ENCODE results near the gene RIPK3. TPM values are rescaled to one million over a fixed set of nuclear protein-coding genes. Genes with fewer than 3 reads are reported as not detected.
"Not testable (repeated sequence)": the region's sequence is repeated elsewhere in the genome, so short reads cannot be mapped to it uniquely, and the experiment has no call there.

Gene RIPK3
- total RNA-seq, 1 donor from 2014 or later: 38.9 TPM

GRCh38 chr14:24372701-24373416 is 33.1 kb upstream of the RIPK3 start:
- Mint-ChIP-seq H3K4me3 (no peak overlapping the region), H3K36me3 (ENCODE audit: low read depth) (no peaks in the 10 kb centered on the region), H3K4me1 (peaks cover 10% of the 10 kb centered on the region), H3K9me3 (no peaks in the 10 kb centered on the region), H3K27me3 (peaks cover 2% of the 10 kb centered on the region), H3K27ac (no peak overlapping the region)
- no peak for ATAC-seq (ENCODE audit: low read depth)
- POLR2A ChIA-PET: interaction anchor here (0.5 to 3.7 kb wide), 3 partner anchors 19 to 58 kb away, joined by 3 to 22 read pairs (median 3); partner anchors contain the start of genes CBLN3 and KHNYN
- CTCF ChIA-PET: interaction anchor here (1.0 kb wide), 1 partner anchor 40 kb away, joined by 3 read pairs; no protein-coding TSS in a partner anchor
- DNase-seq: no peak
- TF ChIP-seq CTCF (IDR thresholded peaks at IDR 0.05): no peak
- intact Hi-C loops (cut with micrococcal nuclease): no loop called here

GRCh38 chr14:24371605-24372004 is 31.8 kb upstream of the RIPK3 start:
- H3K36me3 Mint-ChIP-seq (ENCODE audit: low read depth); H3K9me3 Mint-ChIP-seq; ATAC-seq (ENCODE audit: low read depth); H3K27me3 Mint-ChIP-seq; DNase-seq; H3K27ac Mint-ChIP-seq; intact Hi-C loops (cut with micrococcal nuclease); H3K4me3 Mint-ChIP-seq: not testable (repeated sequence)
- POLR2A ChIA-PET: interaction anchor here (0.7 to 3.7 kb wide), 4 partner anchors 33 to 129 kb away, joined by 3 to 22 read pairs (median 3); partner anchors contain the start of genes CBLN3, KHNYN and TINF2
- peaks cover 21% of the 10 kb centered on the region for H3K4me1 Mint-ChIP-seq
- CTCF ChIA-PET: interaction anchor here (1.4 kb wide), 1 partner anchor 38 kb away, joined by 3 read pairs; no protein-coding TSS in a partner anchor

GRCh38 chr14:24370748-24371147 is 31.0 kb upstream of the RIPK3 start:
- peaks cover 2% of the 10 kb centered on the region for H3K27me3 Mint-ChIP-seq
- no peak for DNase-seq
- H3K4me1 Mint-ChIP-seq: peaks cover 25% of the 10 kb centered on the region
- no peak overlapping the region for H3K27ac Mint-ChIP-seq
- no peaks in the 10 kb centered on the region for H3K36me3 Mint-ChIP-seq (ENCODE audit: low read depth)
- TF ChIP-seq CTCF (IDR thresholded peaks at IDR 0.05): no peak
- no peak overlapping the region for H3K4me3 Mint-ChIP-seq
- POLR2A ChIA-PET: interaction anchor here (1.5 to 3.7 kb wide), 2 partner anchors 32 to 60 kb away, joined by 3 to 22 read pairs; partner anchors contain the start of genes CBLN3 and KHNYN
- CTCF ChIA-PET: interaction anchor here (0.6 to 1.5 kb wide), 4 partner anchors 19 to 60 kb away, joined by 3 to 4 read pairs (median 3); no protein-coding TSS in a partner anchor
- no peak for ATAC-seq (ENCODE audit: low read depth)
- intact Hi-C loops (cut with micrococcal nuclease): no loop called here
- H3K9me3 Mint-ChIP-seq: no peaks in the 10 kb centered on the region

DNA sequence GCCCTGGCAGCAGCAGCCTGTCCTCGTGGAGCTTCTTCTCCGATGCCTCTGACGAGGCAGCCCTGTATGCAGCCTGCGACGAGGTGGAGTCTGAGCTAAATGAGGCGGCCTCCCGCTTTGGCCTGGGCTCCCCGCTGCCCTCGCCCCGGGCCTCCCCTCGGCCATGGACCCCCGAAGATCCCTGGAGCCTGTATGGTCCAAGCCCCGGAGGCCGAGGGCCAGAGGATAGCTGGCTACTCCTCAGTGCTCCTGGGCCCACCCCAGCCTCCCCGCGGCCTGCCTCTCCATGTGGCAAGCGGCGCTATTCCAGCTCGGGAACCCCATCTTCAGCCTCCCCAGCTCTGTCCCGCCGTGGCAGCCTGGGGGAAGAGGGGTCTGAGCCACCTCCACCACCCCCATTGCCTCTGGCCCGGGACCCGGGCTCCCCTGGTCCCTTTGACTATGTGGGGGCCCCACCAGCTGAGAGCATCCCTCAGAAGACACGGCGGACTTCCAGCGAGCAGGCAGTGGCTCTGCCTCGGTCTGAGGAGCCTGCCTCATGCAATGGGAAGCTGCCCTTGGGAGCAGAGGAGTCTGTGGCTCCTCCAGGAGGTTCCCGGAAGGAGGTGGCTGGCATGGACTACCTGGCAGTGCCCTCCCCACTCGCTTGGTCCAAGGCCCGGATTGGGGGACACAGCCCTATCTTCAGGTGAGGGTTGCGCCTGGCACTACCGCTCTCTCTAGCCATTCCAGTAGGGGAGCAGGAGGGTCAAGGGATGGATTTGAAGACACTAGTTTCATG is 30.3 kb upstream of the RIPK3 start:
- TF ChIP-seq CTCF (IDR thresholded peaks at IDR 0.05): no peak
- Mint-ChIP-seq H3K4me3 (no peak overlapping the region), H3K9me3 (no peaks in the 10 kb centered on the region), H3K27me3 (peaks cover 2% of the 10 kb centered on the region), H3K27ac (no peak overlapping the region), H3K4me1 (peaks cover 32% of the 10 kb centered on the region), H3K36me3 (ENCODE audit: low read depth) (no peaks in the 10 kb centered on the region)
- POLR2A ChIA-PET: interaction anchor here (1.5 to 3.7 kb wide), 2 partner anchors 31 to 60 kb away, joined by 3 to 22 read pairs; partner anchors contain the start of genes CBLN3 and KHNYN
- DNase-seq (no peak), ATAC-seq (ENCODE audit: low read depth) (no peak)
- CTCF ChIA-PET: interaction anchor here (0.6 to 1.5 kb wide), 4 partner anchors 20 to 61 kb away, joined by 3 to 4 read pairs (median 3); no protein-coding TSS in a partner anchor
- intact Hi-C loops (cut with micrococcal nuclease): loop anchor here (5.0 kb wide), 1 partner anchor 98 kb away; the partner anchor contains the start of gene RABGGTA

DNA sequence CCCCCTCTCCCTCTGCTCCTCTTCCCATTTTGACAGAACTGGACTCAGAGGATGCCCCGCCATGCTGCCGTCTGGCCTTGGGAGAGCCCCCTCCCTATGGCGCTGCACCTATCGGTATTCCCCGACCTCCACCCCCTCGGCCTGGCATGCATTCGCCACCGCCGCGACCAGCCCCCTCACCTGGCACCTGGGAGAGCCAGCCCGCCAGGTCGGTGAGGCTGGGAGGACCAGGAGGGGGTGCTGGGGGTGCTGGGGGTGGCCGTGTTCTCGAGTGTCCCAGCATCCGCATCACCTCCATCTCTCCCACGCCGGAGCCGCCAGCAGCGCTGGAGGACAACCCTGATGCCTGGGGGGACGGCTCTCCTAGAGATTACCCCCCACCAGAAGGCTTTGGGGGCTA is 29.7 kb upstream of the RIPK3 start:
- POLR2A ChIA-PET: interaction anchor here (3.7 kb wide), 1 partner anchor 61 kb away, joined by 22 read pairs; the partner anchor contains the start of genes CBLN3 and KHNYN
- TF ChIP-seq CTCF (IDR thresholded peaks at IDR 0.05): no peak
- peak overlapping the region; percentile 52 for H3K4me3 Mint-ChIP-seq
- H3K9me3 Mint-ChIP-seq: no peaks in the 10 kb centered on the region
- peaks cover 2% of the 10 kb centered on the region for H3K27me3 Mint-ChIP-seq
- CTCF ChIA-PET: interaction anchor here (1.1 to 1.5 kb wide), 2 partner anchors 36 to 62 kb away, joined by 3 to 4 read pairs; no protein-coding TSS in a partner anchor
- ATAC-seq (ENCODE audit: low read depth): no peak
- H3K36me3 Mint-ChIP-seq (ENCODE audit: low read depth): no peaks in the 10 kb centered on the region
- DNase-seq: no peak
- H3K4me1 Mint-ChIP-seq: peaks cover 33% of the 10 kb centered on the region
- no peak overlapping the region for H3K27ac Mint-ChIP-seq
- intact Hi-C loops (cut with micrococcal nuclease): loop anchor here (5.0 kb wide), 1 partner anchor 97 kb away; the partner anchor contains the start of gene RABGGTA

Data from activated B cell treated with CpG ODN at 0.5 μM for 24 hours (primary cell).